HG02970 (cell line): ENCODE data around the gene TIMM17B.
A peak's percentile ranks its signal among the peaks of the same experiment; 100 is the strongest.

Experiments
- ATAC-seq: cut with Tn5 transposase; IDR thresholded peaks from one replicate; pipeline ENCODE4 v1.9.1; 2021; ENCODE audit warnings: mild to moderate bottlenecking, moderate library complexity, moderate number of reproducible peaks; ENCODE audit not compliant: unreplicated experiment, low FRiP score

Gene TIMM17B

GRCh38 chrX:48897625-48898306 lies at the start of gene TIMM17B, which contains the start of gene PQBP1:
TSS of gene TIMM17B (minus strand) at chrX:48897768. CDS start at chrX:48897749, 19 bp downstream.
TSS of gene PQBP1 (plus strand) at chrX:48897930. CDS start at chrX:48898510, 580 bp downstream.
- ATAC-seq = peak; percentile 74

DNA sequence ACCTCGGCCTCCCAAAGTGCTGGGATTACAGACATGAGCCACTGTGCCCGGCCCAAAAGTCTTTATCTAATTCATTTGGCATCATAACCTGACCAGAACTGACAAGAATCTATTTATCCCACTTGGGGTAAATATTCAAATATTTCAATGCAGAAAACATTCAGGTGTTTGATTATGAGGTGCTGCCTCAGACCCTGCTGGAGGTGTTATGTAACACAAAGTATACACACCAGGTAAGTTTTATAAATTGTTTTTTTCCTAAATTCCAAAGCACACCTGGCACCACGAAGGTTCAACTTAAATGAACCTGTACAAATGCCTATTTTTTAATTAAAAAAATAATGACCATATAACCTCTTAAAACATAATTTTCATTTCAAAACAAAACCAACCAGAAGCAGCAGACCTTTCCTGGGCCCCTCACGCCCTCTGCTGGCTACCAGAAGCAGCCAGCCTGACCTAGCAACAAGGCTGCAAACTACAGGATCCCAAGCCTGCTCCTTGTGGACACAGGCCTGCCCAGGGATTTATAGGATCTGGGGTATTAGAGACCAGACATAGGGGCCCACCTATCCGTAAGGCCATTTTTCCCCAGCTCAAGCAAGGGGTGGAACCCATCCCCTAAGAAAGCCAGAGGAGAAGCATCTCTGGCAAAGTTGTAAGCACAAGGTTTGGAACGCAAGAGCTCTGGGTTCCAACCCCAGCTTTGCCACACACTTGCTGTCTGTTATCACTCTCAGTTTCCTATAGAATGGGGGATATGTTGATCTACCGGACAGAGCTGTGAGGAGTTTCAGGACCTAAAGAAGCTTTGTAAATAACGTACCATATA lies 48.2 kb upstream of the TIMM17B start:
- ATAC-seq = no peak

DNA sequence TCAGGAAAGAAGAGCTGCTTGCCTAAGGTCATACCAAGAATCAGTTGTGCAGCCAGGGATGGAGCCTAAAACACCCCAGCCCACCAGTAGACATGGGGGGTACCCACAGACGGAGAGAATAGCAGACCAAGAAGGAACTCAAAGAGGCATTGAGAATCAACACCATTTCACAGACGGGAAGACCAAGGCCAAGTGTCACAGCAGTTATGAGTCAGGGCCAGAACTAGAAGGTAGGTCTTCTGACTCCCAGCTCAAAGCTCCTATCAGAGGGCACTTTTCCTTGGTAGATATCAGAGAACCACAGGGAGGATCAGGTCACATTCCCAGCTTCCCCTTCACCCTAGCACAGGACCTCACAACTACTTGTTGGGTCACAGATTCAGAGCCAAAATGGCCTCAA lies 45.3 kb upstream of the TIMM17B start:
- no peak for ATAC-seq

DNA sequence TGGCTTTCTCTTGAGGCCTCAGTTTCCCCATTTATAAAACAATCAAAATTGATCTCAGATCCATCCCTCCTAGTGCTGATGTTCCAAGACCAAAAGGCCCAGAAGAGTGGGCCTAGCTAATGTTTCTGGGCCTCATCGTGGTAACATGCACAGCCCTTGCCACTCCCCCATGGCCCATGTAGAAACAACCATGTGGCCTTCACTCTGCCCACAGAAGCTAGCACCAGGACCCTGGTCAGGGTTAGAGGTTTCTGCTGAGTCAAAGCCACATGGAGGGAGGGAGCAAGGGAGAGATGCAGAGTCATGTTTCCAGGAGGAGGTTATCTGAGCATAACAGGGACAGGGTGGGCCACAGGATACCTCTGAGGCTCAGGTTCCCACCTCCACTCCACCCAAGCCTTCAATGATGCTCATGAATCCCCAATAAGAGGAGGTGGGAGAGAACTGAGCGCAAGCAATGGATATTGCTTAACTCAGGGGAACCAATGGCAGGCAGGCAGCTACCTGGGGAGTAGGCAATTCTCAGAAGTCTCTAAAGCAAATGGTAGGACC lies 42.9 kb upstream of the TIMM17B start:
- no peak for ATAC-seq

DNA sequence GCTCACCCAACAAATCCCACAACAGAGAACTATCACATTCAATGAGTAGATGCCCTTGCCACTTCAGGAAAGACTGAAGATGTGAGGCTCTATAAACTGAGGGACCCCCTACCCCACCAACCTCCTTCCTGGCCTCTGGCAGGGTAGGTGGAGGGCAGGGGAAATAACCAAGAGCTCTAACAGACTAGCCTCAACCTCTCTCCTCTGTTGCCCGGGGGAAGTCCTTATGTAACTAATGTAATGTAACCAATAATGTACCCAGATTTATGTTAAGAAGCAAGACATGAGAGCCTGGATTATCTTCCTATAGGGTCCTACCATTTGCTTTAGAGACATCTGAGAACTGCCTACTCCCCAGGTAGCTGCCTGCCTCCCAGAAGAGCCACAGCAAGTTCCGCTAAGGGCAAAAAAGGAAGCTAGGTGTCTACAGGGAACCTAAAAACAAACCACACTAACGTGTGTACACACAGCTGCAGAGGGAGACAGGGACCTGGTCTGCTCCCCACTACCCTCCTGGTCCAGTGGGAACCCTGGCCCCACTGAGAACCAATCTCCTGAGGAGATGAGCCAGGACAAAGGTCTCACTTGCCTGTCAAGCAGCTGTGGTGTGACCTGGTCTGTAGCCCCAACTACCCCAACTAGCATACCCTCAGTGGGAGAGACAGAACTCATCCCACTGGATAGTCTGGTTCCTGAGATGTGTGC lies 42.1 kb upstream of the TIMM17B start:
- ATAC-seq = no peak

DNA sequence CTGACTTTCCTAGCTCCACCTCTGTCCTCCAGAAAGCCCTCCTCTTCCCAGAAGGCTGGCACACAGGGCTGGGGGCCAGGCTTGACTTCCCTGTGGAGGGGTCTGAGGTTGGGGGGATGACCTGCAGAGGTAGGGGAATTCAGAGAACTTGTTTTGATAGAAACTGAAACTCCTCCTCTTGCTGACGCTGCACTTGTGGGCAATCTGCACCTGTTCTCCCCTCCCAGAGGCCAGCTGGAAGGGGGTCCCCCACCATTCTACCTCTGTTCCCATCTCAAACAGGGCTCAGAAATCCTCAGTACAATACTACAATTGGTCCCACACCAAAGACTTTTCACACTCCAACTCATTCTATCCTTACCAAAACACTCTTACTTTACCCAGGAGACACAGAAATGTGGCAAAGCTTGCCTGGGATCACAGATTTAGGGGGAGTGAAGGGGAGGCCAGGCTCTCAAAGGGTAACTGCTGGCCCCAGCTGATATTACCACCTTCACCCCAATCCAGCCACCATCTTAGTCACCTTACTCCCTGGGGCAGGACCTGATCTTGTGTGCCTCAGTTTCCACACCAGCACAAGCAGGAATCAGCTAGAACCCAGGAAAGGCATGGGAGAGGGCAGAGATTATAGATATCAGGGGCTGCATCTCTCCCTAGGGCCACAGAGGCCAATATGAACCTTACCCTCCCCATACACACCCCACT lies 41.3 kb upstream of the TIMM17B start:
- ATAC-seq = peak; percentile 46

DNA sequence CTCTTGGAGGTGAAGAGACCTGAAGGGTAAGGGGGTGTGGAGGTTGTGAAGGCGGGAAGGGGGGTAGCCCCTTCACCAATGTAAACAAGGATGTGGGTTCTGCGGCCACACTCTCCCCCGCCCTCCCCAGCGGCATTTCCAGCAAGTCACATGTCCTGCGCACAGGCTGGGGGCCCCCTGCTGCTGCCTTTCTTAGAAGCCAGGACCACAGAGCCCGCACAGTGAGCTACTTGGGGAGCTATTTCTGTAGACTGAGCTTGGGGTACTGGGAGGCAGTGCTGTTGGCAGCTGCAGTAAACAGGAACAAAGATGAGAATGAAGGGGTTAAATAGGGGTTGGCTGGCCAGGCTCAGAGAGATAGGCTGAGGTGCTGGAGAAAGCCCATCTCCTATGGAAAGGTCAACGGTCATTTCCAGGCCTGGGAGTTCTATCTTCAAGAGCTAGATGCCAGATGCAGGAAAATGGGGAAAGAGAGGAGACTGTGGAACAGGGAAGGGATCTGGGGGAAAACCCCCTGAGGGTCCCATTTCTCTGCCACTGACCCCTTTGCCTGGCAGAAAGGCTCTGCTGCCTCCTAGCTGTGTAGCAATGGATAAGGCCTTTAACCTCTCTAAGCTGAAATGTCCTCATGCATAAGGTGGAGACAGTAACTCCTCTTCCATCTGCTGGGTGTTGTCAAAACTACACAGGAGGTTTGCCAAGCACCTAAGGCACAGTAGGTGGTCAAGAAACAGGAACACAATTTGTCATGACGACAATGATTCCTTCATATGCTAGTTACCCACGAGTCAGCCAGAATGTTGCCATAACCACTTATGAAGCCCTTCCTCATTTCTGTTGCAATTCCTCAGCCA lies 39.7 kb upstream of the TIMM17B start:
- peak; percentile 43 for ATAC-seq

DNA sequence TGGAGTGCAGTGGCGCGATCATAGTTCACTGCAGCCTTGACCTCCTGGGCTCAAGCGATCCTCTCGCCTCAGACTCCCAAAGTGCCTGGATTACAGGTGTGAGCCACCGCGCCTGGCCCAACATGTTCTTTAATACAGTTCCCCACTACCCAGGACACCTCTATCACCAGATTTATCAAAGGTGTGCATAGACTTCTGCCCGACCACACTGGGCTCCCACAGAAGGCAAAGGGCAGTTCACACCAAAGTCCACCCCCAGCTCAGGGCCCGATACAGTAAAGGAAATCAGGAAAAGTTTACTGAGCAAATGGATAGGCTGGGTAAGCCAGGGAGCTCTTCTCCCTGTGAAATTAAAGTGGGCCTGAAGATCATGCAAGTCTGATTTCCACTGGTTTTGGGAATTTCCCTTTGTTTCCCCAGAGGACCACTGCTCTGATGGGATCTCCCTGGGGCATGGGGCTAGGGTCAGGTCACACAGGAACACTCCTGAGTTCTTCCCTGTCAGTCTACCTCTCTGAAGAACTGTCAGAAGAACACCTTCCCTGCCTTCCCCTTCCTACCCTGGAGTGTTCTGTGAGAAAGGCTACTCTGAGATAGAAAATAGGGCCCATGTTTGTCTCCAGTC lies 39.0 kb upstream of the TIMM17B start:
- peak; percentile 7 for ATAC-seq

DNA sequence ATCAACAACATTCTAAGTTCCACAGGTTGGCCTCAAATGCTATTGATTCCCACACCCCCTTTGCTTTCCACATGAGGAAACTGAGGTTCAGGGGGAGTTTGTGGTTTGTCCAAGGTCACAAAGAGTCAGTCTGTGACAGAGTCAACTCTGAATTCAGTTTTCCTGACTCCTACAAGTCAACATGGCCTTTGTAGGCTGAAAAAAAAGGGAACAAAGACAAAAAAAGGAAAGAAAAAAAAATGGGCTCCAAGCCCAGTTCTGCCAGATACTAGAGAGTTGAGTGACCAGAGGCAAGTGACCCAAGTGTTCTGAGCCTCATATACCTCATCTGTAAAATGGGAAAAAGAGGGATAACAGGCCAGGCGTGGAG lies 37.7 kb upstream of the TIMM17B start:
- no peak for ATAC-seq

DNA sequence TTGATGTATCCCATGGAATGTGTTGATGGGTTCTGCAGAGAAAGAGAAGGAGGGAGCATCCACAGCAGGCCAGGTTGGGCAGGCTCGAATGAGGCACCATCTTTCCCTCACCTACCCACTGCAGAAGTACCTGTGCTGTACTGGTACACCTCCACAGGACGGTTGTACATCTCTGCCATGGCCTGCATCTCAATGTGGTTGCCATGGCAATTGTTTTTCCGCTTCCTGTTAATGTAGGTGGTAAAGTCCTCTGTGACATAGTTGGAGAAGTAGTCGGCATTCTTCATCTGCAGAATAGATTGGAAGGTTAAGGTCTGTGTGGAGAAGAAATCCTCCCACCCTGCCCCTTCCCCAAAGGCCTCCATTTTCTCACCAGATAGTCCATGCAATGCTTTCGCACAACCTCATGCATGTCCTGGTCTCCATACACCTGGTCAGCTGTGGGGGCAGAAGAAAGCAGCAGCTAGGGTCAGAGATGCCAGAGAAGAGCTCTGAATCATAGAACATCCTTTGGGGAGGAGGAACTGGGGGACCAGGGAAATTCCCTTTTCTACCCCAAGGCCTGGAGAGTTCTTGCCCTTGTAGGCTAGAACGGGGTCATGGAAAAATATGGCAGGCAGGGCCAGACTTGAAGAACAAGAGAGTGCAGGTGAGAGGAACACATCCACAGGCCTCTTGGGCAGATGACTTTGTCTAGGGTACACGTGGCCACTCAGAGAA lies 37.2 kb upstream of the TIMM17B start:
- ATAC-seq = no peak

DNA sequence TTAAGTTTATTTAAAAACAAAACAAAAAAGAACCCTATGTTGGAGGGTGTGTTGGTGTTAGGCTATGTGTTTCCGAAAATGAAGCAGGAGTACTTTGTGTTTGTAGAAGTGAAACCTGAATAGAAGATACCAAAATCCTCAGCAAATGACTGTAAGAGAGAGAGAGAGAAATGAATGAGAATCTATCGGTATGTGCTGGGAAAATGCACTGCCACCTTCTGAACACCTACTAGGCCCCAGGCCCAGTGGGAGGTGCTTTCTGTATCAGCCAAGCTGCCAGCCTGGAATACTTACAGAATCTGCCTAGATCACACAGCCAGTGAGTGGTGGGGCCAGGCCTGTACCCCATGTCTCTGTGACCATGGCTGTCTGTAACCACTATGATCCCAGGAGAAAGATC lies 36.2 kb upstream of the TIMM17B start:
- no peak for ATAC-seq

- no peak for ATAC-seq
Measured at GRCh38 chrX:48927736-48928382, 30.3 kb upstream of the TIMM17B start.

- no peak for ATAC-seq
Measured at GRCh38 chrX:48927123-48927522, 29.6 kb upstream of the TIMM17B start.

- no peak for ATAC-seq
Measured at GRCh38 chrX:48924270-48924669, 26.7 kb upstream of the TIMM17B start.

- no peak for ATAC-seq
Measured at GRCh38 chrX:48923771-48924170, 26.2 kb upstream of the TIMM17B start.

GRCh38 chrX:48920718-48921104 lies 23.1 kb upstream of the TIMM17B start:
- no peak for ATAC-seq

DNA sequence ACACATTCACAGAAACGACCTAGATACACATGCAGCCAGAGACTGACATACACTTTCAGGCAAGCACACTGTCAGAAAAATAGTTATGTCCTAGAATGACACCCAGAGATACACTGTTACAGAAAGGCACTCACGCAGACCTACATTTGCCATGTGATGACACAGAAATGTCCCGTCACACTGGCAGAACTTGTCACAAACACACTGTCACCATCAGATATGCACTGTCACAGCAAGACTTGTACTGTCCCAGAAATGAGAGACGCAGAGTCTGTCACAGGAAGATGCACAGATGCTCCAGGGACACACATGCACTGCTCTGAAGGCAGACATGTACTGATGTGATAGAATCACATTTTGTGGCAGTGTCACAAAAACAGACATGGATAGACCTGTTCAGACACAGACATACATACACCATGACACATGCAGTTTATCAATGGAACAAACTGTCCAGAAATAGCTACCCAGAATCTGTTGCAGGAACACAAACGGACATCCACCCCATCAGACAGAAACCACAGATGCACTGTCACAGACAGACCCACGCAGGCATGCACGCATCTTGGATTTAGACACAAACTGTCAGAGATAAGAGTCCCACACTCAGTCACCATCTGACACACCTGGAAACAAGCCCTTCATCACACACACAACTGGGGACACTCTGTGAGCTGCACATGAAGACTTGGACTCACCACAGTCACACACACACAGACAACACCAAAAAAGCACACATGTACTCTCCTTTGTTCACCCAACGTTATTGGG lies 22.6 kb upstream of the TIMM17B start:
- no peak for ATAC-seq
